ENCODE data around the gene RMDN2.
"Not testable (repeated sequence)": the region's sequence is repeated elsewhere in the genome, so short reads cannot be mapped to it uniquely, and the experiment has no call there.

Gene RMDN2

GRCh38 chr2:37897511-37897910, 27.6 kb upstream of the RMDN2 start:
- no peak for DNase-seq (ENCODE audit: low spot score)

- no peak for DNase-seq (ENCODE audit: low spot score)
Measured at GRCh38 chr2:37898448-37898847, 26.6 kb upstream of the RMDN2 start.

- DNase-seq (ENCODE audit: low spot score) = no peak
Measured at GRCh38 chr2:37902991-37903390, 22.1 kb upstream of the RMDN2 start.

GRCh38 chr2:37904425-37904824, 20.7 kb upstream of the RMDN2 start:
- no peak for DNase-seq (ENCODE audit: low spot score)

GRCh38 chr2:37904993-37905392, 20.1 kb upstream of the RMDN2 start:
- no peak for DNase-seq (ENCODE audit: low spot score)

GRCh38 chr2:37906131-37906530, 19.0 kb upstream of the RMDN2 start:
- DNase-seq (ENCODE audit: low spot score) = no peak

- no peak for DNase-seq (ENCODE audit: low spot score)
Measured at GRCh38 chr2:37907501-37908225, 17.4 kb upstream of the RMDN2 start.

GRCh38 chr2:37911296-37911873, 13.7 kb upstream of the RMDN2 start:
- DNase-seq (ENCODE audit: low spot score) = no peak

GRCh38 chr2:37912056-37912455, 13.0 kb upstream of the RMDN2 start:
- no peak for DNase-seq (ENCODE audit: low spot score)

GRCh38 chr2:37912616-37913015, 12.5 kb upstream of the RMDN2 start:
- no peak for DNase-seq (ENCODE audit: low spot score)

GRCh38 chr2:37914340-37914739, 10.7 kb upstream of the RMDN2 start:
- DNase-seq (ENCODE audit: low spot score) = no peak

- DNase-seq (ENCODE audit: low spot score) = no peak
Measured at GRCh38 chr2:37915773-37916172, 9.3 kb upstream of the RMDN2 start.

GRCh38 chr2:37916512-37917082, 8.5 kb upstream of the RMDN2 start:
- DNase-seq (ENCODE audit: low spot score) = no peak

GRCh38 chr2:37917281-37918228, 7.5 kb upstream of the RMDN2 start:
- DNase-seq (ENCODE audit: low spot score) = no peak

- no peak for DNase-seq (ENCODE audit: low spot score)
Measured at GRCh38 chr2:37918742-37919186, 6.3 kb upstream of the RMDN2 start.

- DNase-seq (ENCODE audit: low spot score) = no peak
Measured at GRCh38 chr2:37919631-37920032, 5.5 kb upstream of the RMDN2 start.

- no peak for DNase-seq (ENCODE audit: low spot score)
Measured at GRCh38 chr2:37920570-37920969, 4.5 kb upstream of the RMDN2 start.

- DNase-seq (ENCODE audit: low spot score) = no peak
Measured at GRCh38 chr2:37921781-37922180, 3.3 kb upstream of the RMDN2 start.

- DNase-seq (ENCODE audit: low spot score) = no peak
Measured at GRCh38 chr2:37923308-37924055, 1.6 kb upstream of the RMDN2 start.

GRCh38 chr2:37926635-37927034, 1.5 kb downstream of the RMDN2 start:
- no peak for DNase-seq (ENCODE audit: low spot score)

- DNase-seq (ENCODE audit: low spot score) = no peak
Measured at GRCh38 chr2:37928377-37928776, 3.3 kb downstream of the RMDN2 start.

GRCh38 chr2:37930392-37930791, 5.3 kb downstream of the RMDN2 start:
- DNase-seq (ENCODE audit: low spot score) = not testable (repeated sequence)
